Measurements from ENCODE around the gene SLC7A9. TPM values are rescaled to one million over a fixed set of nuclear protein-coding genes. Genes with fewer than 3 reads are reported as not detected.

SLC7A9 gene
- total RNA-seq, 1 donor from 2014 or later, result 0.21 TPM

GRCh38 chr19:32866564-32867265 is 2.9 kb downstream of the SLC7A9 start:
- intact Hi-C loops (cut with micrococcal nuclease), result no loop called here
- Mint-ChIP-seq H3K27me3 (ENCODE audit: low read depth) (no peaks in the 10 kb centered on the region), H3K9me3 (no peaks in the 10 kb centered on the region), H3K4me3 (ENCODE audit: low read depth) (no peak overlapping the region), H3K4me1 (ENCODE audit: low read depth) (no peaks in the 10 kb centered on the region), H3K27ac (no peak overlapping the region), H3K36me3 (ENCODE audit: low read depth) (no peaks in the 10 kb centered on the region)
- DNase-seq (ENCODE audit: low spot score), result no peak

GRCh38 chr19:32866061-32866460 is 3.5 kb downstream of the SLC7A9 start:
- H3K4me3 Mint-ChIP-seq (ENCODE audit: low read depth), result no peak overlapping the region
- intact Hi-C loops (cut with micrococcal nuclease), result no loop called here
- no peak for DNase-seq (ENCODE audit: low spot score)
- no peaks in the 10 kb centered on the region for H3K27me3 Mint-ChIP-seq (ENCODE audit: low read depth)
- H3K36me3 Mint-ChIP-seq (ENCODE audit: low read depth), result no peaks in the 10 kb centered on the region
- H3K27ac Mint-ChIP-seq, result no peak overlapping the region
- no peaks in the 10 kb centered on the region for H3K4me1 Mint-ChIP-seq (ENCODE audit: low read depth)
- H3K9me3 Mint-ChIP-seq, result no peaks in the 10 kb centered on the region

- Mint-ChIP-seq H3K27me3 (ENCODE audit: low read depth) (no peaks in the 10 kb centered on the region), H3K27ac (no peak overlapping the region), H3K4me1 (ENCODE audit: low read depth) (no peaks in the 10 kb centered on the region), H3K4me3 (ENCODE audit: low read depth) (no peak overlapping the region), H3K9me3 (no peaks in the 10 kb centered on the region), H3K36me3 (ENCODE audit: low read depth) (no peaks in the 10 kb centered on the region)
- intact Hi-C loops (cut with micrococcal nuclease), result no loop called here
- DNase-seq (ENCODE audit: low spot score), result no peak
Observed at GRCh38 chr19:32865326-32865725, 4.2 kb downstream of the SLC7A9 start.

- no peak for DNase-seq (ENCODE audit: low spot score)
- Mint-ChIP-seq H3K9me3 (no peaks in the 10 kb centered on the region), H3K36me3 (ENCODE audit: low read depth) (no peaks in the 10 kb centered on the region), H3K27ac (no peak overlapping the region), H3K4me1 (ENCODE audit: low read depth) (no peaks in the 10 kb centered on the region), H3K4me3 (ENCODE audit: low read depth) (no peak overlapping the region), H3K27me3 (ENCODE audit: low read depth) (no peaks in the 10 kb centered on the region)
- intact Hi-C loops (cut with micrococcal nuclease), result no loop called here
Observed at GRCh38 chr19:32864318-32865007, 5.1 kb downstream of the SLC7A9 start.

GRCh38 chr19:32863841-32864240 is 5.7 kb downstream of the SLC7A9 start:
- intact Hi-C loops (cut with micrococcal nuclease), result no loop called here
- Mint-ChIP-seq H3K36me3 (ENCODE audit: low read depth) (no peaks in the 10 kb centered on the region), H3K4me1 (ENCODE audit: low read depth) (no peaks in the 10 kb centered on the region), H3K27me3 (ENCODE audit: low read depth) (no peaks in the 10 kb centered on the region), H3K27ac (no peak overlapping the region), H3K4me3 (ENCODE audit: low read depth) (no peak overlapping the region), H3K9me3 (no peaks in the 10 kb centered on the region)
- no peak for DNase-seq (ENCODE audit: low spot score)

- Mint-ChIP-seq H3K27me3 (ENCODE audit: low read depth) (no peaks in the 10 kb centered on the region), H3K4me1 (ENCODE audit: low read depth) (no peaks in the 10 kb centered on the region), H3K36me3 (ENCODE audit: low read depth) (no peaks in the 10 kb centered on the region)
Observed at GRCh38 chr19:32863301-32863700, 6.3 kb downstream of the SLC7A9 start.

GRCh38 chr19:32862741-32863140 is 6.8 kb downstream of the SLC7A9 start:
- H3K4me1 Mint-ChIP-seq (ENCODE audit: low read depth), result no peaks in the 10 kb centered on the region
- H3K36me3 Mint-ChIP-seq (ENCODE audit: low read depth), result no peaks in the 10 kb centered on the region
- DNase-seq (ENCODE audit: low spot score), result no peak
- intact Hi-C loops (cut with micrococcal nuclease), result no loop called here
- no peaks in the 10 kb centered on the region for H3K27me3 Mint-ChIP-seq (ENCODE audit: low read depth)
- H3K27ac Mint-ChIP-seq, result no peak overlapping the region
- H3K4me3 Mint-ChIP-seq (ENCODE audit: low read depth), result no peak overlapping the region
- no peaks in the 10 kb centered on the region for H3K9me3 Mint-ChIP-seq

More at GRCh38 chr19:32863301-32863700, 6.3 kb downstream of the SLC7A9 start:
- intact Hi-C loops (cut with micrococcal nuclease), result no loop called here
- no peak overlapping the region for H3K4me3 Mint-ChIP-seq (ENCODE audit: low read depth)
- DNase-seq (ENCODE audit: low spot score), result no peak
- H3K27ac Mint-ChIP-seq, result no peak overlapping the region
- no peaks in the 10 kb centered on the region for H3K9me3 Mint-ChIP-seq

GRCh38 chr19:32862173-32862572 is 7.4 kb downstream of the SLC7A9 start:
- intact Hi-C loops (cut with micrococcal nuclease), result no loop called here
- no peak overlapping the region for H3K27ac Mint-ChIP-seq
- H3K4me1 Mint-ChIP-seq (ENCODE audit: low read depth), result no peaks in the 10 kb centered on the region
- no peak for DNase-seq (ENCODE audit: low spot score)
- no peaks in the 10 kb centered on the region for H3K27me3 Mint-ChIP-seq (ENCODE audit: low read depth)
- no peaks in the 10 kb centered on the region for H3K36me3 Mint-ChIP-seq (ENCODE audit: low read depth)
- no peaks in the 10 kb centered on the region for H3K9me3 Mint-ChIP-seq
- H3K4me3 Mint-ChIP-seq (ENCODE audit: low read depth), result no peak overlapping the region

- intact Hi-C loops (cut with micrococcal nuclease), result no loop called here
- Mint-ChIP-seq H3K27ac (no peak overlapping the region), H3K27me3 (ENCODE audit: low read depth) (no peaks in the 10 kb centered on the region), H3K4me1 (ENCODE audit: low read depth) (no peaks in the 10 kb centered on the region), H3K36me3 (ENCODE audit: low read depth) (no peaks in the 10 kb centered on the region), H3K9me3 (no peaks in the 10 kb centered on the region), H3K4me3 (ENCODE audit: low read depth) (no peak overlapping the region)
- no peak for DNase-seq (ENCODE audit: low spot score)
Observed at GRCh38 chr19:32861596-32861995, 8.0 kb downstream of the SLC7A9 start.

GRCh38 chr19:32859591-32859990 is 10.0 kb downstream of the SLC7A9 start:
- Mint-ChIP-seq H3K9me3 (no peaks in the 10 kb centered on the region), H3K27me3 (ENCODE audit: low read depth) (no peaks in the 10 kb centered on the region), H3K4me3 (ENCODE audit: low read depth) (no peak overlapping the region), H3K4me1 (ENCODE audit: low read depth) (no peaks in the 10 kb centered on the region), H3K36me3 (ENCODE audit: low read depth) (no peaks in the 10 kb centered on the region), H3K27ac (no peak overlapping the region)
- intact Hi-C loops (cut with micrococcal nuclease), result no loop called here
- no peak for DNase-seq (ENCODE audit: low spot score)

GRCh38 chr19:32858559-32858958 is 11.0 kb downstream of the SLC7A9 start:
- Mint-ChIP-seq H3K27me3 (ENCODE audit: low read depth) (no peaks in the 10 kb centered on the region), H3K4me1 (ENCODE audit: low read depth) (no peaks in the 10 kb centered on the region), H3K36me3 (ENCODE audit: low read depth) (no peaks in the 10 kb centered on the region), H3K9me3 (no peaks in the 10 kb centered on the region), H3K27ac (no peak overlapping the region), H3K4me3 (ENCODE audit: low read depth) (no peak overlapping the region)
- no peak for DNase-seq (ENCODE audit: low spot score)
- intact Hi-C loops (cut with micrococcal nuclease), result no loop called here

GRCh38 chr19:32858155-32858554 is 11.4 kb downstream of the SLC7A9 start:
- no peak overlapping the region for H3K27ac Mint-ChIP-seq
- no peaks in the 10 kb centered on the region for H3K9me3 Mint-ChIP-seq
- H3K27me3 Mint-ChIP-seq (ENCODE audit: low read depth), result no peaks in the 10 kb centered on the region
- no peaks in the 10 kb centered on the region for H3K4me1 Mint-ChIP-seq (ENCODE audit: low read depth)
- intact Hi-C loops (cut with micrococcal nuclease), result no loop called here
- DNase-seq (ENCODE audit: low spot score), result no peak
- H3K4me3 Mint-ChIP-seq (ENCODE audit: low read depth), result no peak overlapping the region
- H3K36me3 Mint-ChIP-seq (ENCODE audit: low read depth), result no peaks in the 10 kb centered on the region

- DNase-seq (ENCODE audit: low spot score), result no peak
- H3K27me3 Mint-ChIP-seq (ENCODE audit: low read depth), result no peaks in the 10 kb centered on the region
- H3K9me3 Mint-ChIP-seq, result no peaks in the 10 kb centered on the region
- no peaks in the 10 kb centered on the region for H3K36me3 Mint-ChIP-seq (ENCODE audit: low read depth)
- H3K4me3 Mint-ChIP-seq (ENCODE audit: low read depth), result no peak overlapping the region
- intact Hi-C loops (cut with micrococcal nuclease), result no loop called here
- H3K27ac Mint-ChIP-seq, result no peak overlapping the region
- H3K4me1 Mint-ChIP-seq (ENCODE audit: low read depth), result no peaks in the 10 kb centered on the region
Observed at GRCh38 chr19:32857584-32857983, 12.0 kb downstream of the SLC7A9 start.
